Muscle layer of colon (tissue), 2 donors: ENCODE data around the gene CCT6A.
"Not testable (repeated sequence)": the region's sequence is repeated elsewhere in the genome, so short reads cannot be mapped to it uniquely, and the experiment has no call there.

Source experiments
- H3K27ac ChIP-seq: one replicate; pipeline ENCODE4 v1.7.0; 2013; ENCODE audit warnings: low read depth, mild to moderate bottlenecking, low read length, moderate library complexity
- H3K27me3 ChIP-seq, 2 donors: one replicate each; pipeline ENCODE4 v1.7.0; 2013; ENCODE audit warnings: low read length in 2 of 2, mild to moderate bottlenecking in 2 of 2; ENCODE audit not compliant: insufficient read depth in 2 of 2, control insufficient read depth in 1 of 2
- H3K36me3 ChIP-seq: one replicate; pipeline ENCODE4 v1.7.0; 2013; ENCODE audit warnings: mild to moderate bottlenecking, low read length; ENCODE audit not compliant: insufficient read depth
- H3K4me1 ChIP-seq: one replicate; pipeline ENCODE4 v1.7.0; 2013; ENCODE audit warnings: mild to moderate bottlenecking, low read length; ENCODE audit not compliant: insufficient read depth
- H3K4me3 ChIP-seq, 2 donors: one replicate each; pipeline ENCODE4 v1.7.0; 2013; ENCODE audit warnings: low read length in 2 of 2, low read depth in 1 of 2, mild to moderate bottlenecking in 1 of 2, moderate library complexity in 1 of 2
- H3K9ac ChIP-seq: one replicate; pipeline ENCODE4 v1.7.0; 2013; ENCODE audit warnings: low read length
- H3K9me3 ChIP-seq: one replicate; pipeline ENCODE4 v1.7.0; 2013; ENCODE audit warnings: mild to moderate bottlenecking, low read length
- donor health status: abdominal sarcoma.
- donor health status: Adenocarcinoma of cecum.

CCT6A gene

DNA sequence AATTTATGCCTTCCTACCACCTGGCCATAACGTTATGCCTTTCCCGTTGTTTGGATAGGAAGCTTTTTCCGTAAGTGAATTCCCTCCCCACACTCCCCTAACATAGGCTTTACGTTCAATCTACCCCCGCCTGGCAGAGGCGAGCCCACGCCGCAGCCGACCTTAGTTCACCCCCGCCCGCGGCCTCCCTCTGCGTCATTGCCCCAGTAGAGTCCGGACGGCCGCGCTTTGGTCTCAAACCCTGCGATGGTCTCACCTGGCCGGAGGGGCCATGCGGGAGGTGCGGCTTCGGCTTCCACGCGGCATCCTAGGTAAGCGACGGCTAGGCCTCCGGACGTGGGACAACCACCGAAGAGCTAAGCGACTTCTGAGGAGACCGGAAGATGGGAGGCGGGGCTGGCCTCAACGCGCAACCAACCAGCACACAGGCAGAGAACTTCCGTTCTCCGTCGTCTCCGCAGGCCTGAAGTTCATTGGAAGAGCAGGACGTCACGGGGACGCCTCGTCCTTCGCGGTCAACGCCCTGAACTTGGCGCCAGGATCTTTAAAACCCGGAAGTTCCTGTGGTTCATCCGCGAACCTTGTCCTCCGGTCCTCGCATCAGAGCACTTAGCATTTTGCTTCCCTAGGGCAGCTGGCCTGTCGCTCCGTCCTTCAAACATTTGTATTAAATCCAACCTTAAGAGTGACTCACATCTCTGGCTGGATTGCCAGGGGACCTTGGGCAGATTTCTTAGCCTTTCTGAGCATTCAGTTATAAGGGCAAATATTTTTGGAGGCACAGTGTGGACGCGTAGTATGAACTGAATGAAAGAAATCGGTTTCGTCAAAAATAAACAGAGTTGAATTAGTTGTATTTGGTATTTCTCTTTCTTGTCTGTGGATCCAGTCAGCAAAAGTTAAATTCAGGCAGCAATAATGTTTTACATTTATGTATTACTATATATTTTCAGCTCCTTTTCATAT, 54.8 kb downstream of the CCT6A start, which contains the start of gene CHCHD2:
Gene CHCHD2, minus strand, starts transcription at position 369 of the 966 bp plus-strand sequence. Its CDS starts 63 bp downstream, at position 306.
- Histone ChIP-seq H3K9ac (peak within 1 kb of the TSS; percentile 91), H3K4me1 (peaks cover 12% of the 10 kb centered on the region), H3K9me3 (no peaks in the 10 kb centered on the region), H3K4me3 (peak within 1 kb of the TSS; percentile 94 to 98), H3K27ac (peak within 1 kb of the TSS; percentile 91), H3K36me3 (peaks cover 26% of the 10 kb centered on the region), H3K27me3 (no peaks in the 10 kb centered on the region)

DNA sequence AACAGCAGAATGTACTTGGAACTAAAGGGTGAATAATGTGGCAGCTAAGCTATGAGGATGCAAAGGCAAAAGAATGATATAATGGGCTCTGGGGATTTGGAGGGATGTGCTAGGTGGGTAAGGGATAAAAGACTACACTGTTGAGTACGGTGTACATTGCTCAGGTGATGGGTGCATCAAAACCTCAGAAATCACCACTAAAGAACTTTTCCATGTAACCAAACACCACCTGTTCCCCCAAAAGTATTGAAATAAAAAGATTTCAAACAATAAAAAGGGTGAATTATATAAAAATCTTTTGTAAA, 56.3 kb downstream of the CCT6A start:
- Histone ChIP-seq H3K9me3 (no peaks in the 10 kb centered on the region), H3K27ac (no peak overlapping the region), H3K4me3 (no peak overlapping the region), H3K9ac (no peak overlapping the region), H3K27me3 (no peaks in the 10 kb centered on the region), H3K4me1 (peaks cover 12% of the 10 kb centered on the region), H3K36me3 (peaks cover 11% of the 10 kb centered on the region)

DNA sequence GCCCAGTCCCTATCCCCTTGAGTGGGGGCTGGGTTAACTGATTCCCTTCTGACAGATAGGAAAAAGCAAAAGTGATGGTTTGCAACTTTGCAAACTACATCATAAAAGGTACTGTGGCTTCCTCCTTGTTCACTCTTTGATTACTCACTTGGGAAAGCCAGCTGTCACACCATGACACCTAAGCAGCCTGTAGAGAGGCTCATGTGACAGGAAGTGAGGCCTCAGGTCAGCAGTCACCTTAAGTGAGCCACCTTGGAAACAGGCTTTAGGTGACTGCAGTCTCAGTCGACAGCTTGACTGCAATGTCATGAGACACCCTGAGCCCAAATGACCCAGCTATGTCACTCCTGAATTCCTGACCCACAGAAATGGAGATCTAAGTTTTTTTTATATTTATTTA, 59.0 kb downstream of the CCT6A start:
- Histone ChIP-seq H3K36me3 (no peaks in the 10 kb centered on the region), H3K4me1 (peaks cover 4% of the 10 kb centered on the region), H3K27ac (no peak overlapping the region), H3K4me3 (no peak overlapping the region), H3K9ac (no peak overlapping the region), H3K27me3 (peaks cover 0 to under 1% of the 10 kb centered on the region in 2 donors), H3K9me3 (no peaks in the 10 kb centered on the region)

DNA sequence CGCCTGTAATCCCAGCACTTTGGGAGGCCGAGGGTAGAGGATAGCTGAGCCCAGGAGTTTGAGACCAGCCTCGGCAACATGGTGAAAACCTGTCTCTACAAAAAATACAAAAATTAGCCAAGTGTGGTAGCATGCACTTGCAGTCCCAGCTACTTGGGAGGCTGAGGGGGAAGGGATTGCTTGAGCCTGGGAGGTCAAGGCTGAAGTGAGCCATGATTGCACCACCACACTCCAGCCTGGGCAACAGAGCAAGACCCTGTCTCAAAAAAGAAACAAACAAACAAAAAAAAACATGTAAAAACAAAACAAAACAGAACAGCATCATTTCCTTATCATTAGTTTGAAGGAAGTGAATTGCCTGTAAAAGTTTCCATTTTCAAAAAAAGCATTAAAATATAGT, 60.7 kb downstream of the CCT6A start:
- H3K4me3 ChIP-seq, H3K4me1 ChIP-seq, H3K27ac ChIP-seq, H3K36me3 ChIP-seq, H3K9ac ChIP-seq, H3K9me3 ChIP-seq: not testable (repeated sequence)
- H3K27me3 ChIP-seq, result peaks cover 0 to 15% of the 10 kb centered on the region in 2 donors
